GM19452 (cell line): ENCODE measurements around the gene ZNF445.
"Not testable (repeated sequence)": the region's sequence is repeated elsewhere in the genome, so short reads cannot be mapped to it uniquely, and the experiment has no call there.

ENCODE experiments used
- ATAC-seq: cut with Tn5 transposase; IDR thresholded peaks from one replicate; pipeline ENCODE4 v1.9.1; 2021; ENCODE audit not compliant: unreplicated experiment

ZNF445 gene

DNA sequence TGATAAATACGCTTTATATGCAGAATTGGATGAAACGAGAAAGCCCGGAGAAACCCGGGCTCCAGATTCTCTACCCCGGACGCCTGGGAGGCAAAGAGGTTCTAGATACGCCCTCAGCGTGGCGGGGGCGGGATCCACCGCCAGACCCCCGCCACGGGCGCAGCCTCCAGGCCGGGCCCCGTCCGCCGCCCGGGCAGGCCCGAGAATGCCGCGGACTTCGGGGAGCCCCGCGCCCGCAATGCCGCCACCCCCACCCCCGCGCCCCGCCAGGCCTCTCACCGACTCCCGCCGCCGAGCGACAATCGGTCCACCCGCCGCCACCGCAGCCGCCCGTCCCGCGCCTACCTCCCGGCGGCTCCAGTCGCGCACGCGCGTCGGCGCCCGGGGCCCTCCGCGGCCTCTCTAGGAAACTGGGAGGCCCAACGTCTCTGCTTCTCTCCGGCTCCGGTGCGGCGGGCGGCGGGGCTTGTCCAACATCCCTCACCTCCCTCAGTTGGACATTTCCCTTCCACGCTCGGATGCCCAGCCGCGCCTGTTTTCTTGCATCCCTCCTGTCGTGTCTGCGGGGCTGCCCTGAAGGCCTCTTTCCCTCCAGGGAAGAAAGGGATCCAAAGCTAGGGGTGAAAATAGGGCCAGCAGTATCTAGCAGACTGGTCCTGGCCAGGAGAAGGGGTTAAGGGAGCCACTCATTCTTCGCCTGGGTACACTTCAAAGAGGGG lies at the start of gene ZNF445:
Gene ZNF445 (minus strand): TSS at position 359 of the 719 bp plus-strand sequence. CDS start 22,121 bp downstream, outside the sequence.
- peak; percentile 89 for ATAC-seq

DNA sequence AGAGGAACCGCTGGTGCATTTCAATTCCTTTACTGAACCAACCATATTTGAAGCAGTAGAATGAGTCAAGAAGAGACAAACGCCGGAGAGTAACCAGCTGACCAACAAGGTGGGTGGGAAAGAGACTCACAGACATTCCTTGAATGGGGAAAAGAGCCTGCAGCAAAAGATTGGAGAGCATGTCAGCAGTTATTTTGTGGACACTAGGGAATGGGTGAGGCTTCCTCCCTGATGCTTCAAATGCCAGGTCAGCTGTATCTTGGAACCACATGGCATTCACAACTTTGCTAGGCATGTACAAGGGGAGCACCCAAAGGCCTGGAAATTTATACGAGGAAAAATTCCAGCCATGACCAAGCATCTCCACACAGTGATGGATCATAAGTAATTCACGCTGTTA lies 47.6 kb upstream of the ZNF445 start:
- no peak for ATAC-seq

DNA sequence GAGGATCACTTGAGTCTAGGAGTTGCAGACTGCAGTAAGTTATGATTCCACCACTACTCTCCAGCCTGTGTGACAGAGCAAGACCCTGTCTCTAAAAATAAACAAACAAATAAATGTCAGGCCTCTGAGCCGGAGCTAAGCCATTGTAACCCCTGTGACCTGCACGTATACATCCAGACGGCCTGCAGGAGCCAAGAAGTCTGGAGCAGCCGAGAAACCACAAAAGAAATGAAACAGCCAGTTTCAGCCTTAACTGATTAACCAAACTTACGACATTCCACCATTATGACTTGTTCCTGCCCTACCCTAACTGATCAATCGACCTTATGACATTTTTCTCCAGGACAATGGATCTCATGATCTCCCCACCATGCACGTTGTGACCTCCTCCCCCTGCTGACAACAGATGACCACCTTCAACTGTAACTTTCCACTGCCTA lies 45.0 kb upstream of the ZNF445 start:
- ATAC-seq, result no peak

DNA sequence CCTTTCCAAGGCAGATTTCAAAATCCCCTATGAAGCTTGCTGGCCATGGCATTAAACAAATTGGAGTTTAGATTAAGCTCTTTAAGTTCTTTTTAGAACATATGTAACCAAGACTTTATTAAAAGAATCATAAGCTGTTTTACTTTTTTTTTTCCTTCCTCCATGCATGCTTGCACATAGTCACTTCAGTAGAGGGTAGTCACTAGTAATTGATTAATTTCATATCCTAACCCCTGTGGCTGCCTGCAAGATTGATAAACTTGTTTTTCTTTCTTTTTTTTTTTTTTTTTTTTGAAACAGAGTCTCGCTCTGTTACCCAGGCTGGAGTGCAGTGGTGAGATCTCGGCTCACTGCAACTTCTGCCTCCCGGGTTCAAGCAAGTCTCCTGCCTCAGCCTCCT lies 44.3 kb upstream of the ZNF445 start:
- no peak for ATAC-seq

DNA sequence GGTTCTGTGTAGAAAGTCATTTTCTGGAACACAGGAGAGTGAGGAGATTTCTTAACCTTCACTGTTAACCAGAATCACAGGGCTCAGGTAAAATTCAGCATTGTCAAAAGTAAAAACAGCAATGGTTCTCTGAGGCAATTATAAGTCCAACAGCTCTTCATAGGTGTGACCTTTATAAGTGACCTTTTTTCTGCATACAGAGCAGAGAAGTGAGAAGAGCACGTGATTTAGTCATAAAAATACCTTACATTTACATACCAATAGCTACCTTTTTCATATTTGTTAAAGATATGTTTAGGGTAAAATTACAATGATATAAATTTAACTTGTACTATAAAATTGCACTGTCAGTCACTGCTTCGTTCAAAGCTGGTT lies 41.3 kb upstream of the ZNF445 start:
- no peak for ATAC-seq

DNA sequence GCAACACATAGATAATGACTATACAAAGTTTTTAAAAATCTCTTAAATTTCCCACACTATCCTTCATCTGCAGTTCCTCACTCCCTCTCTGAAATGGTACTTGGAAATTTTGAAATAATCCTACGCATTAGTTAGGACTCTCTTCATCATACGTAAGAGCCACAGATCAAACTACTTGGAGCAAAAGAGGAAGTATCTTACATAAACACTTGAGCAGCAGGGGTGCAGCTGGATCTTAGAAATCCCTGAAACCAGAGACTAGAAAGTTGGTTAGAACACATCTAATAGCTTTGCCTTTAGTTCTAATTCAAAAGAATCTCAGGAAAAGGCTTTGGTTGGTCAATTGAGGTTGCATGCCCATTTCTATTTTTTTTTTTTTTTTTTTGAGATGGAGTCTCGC lies 38.8 kb upstream of the ZNF445 start:
- no peak for ATAC-seq

DNA sequence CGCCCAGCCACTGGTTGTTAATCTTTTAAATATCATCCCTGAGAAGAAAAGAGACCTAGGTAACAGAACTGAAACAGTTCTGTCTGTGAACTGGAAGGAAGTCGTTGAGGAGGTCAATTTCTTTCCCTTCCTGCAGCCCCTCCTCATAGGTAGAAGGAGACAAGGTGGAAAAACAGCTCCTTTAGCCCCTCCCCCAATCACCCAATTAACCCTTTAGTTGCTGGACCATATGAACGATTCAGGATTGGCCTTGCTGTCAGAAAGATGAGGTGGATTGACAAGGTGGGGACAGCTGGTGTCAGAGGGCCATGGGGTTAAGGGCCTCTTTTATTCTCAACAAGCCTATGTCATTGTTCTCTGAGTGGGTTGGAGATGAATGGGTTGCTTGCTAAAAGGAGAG lies 36.0 kb upstream of the ZNF445 start:
- no peak for ATAC-seq

DNA sequence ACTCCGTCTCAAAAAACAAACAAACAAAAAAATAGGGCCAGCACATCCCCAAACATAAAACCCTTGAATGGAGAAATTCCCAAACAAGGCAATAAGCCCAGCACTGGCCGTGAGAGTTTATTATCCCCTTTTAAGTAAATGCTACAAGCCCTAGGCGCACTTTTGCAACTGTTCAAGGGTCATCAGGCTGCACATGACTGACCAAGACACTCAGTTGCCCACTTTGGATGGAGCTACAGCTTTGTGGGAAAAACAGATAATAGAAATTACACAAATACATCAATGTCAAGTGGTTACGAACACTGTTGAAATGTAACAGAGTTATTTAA lies 33.7 kb upstream of the ZNF445 start:
- no peak for ATAC-seq

DNA sequence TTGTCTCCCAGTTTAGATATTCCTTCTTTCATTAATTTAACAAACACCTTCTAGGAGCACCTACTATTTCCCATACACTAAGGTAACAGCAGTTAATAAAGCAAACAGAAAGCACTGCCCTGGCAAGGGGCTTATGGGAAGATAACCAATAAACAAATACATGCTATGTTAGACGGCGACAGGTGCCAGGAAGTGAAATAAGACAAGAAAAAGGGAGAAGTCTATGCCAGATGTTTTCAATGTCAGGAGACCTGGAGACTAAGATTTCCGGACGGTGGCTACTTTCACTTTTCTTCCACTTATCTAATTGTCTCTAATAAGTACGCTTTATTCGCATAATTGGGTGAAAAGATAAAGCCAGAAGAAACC lies 32.5 kb upstream of the ZNF445 start:
- ATAC-seq, result no peak

DNA sequence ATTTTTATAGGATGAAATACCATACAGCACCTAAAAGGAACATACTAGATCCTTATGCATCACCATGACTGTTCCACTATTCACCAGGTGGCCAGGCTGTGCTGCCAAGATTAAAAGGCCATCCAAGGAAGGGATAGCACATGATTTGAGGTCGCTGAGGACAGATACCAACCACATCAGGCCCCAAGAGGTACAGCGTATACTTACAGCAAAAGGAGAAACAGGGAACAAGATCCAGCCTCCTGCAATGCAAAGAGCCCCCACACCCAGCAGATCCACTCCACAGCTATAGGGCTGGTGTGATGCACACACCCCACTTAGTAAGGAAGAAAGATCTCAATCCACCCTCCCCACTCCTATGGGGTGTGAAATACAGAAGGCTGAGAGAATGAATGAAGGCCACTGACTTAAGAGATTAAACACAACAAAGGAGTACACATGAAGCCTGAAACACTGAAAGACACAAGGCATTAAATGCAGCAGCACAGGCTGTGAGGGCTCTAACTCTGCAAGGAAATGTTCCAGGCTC lies 32.0 kb upstream of the ZNF445 start:
- no peak for ATAC-seq

DNA sequence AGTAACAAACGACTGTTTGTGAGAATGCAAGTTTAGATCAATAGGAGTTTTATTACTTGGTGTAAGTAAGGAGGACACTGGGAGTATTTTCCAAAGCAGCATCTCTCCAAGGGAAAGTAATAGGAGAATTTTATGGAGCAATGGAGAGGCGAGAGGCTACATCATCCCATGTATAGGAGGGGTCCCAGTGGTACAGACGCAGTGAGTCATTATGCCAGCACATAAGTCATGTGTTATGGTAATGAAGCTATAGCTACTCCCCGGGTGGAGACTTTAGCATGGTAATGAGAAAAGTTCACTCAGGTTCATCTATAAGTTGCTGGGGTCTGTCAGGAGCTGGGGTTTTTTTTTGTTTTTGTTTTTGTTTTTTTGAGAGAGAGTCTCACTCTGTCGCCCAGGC lies 29.5 kb upstream of the ZNF445 start:
- no peak for ATAC-seq

DNA sequence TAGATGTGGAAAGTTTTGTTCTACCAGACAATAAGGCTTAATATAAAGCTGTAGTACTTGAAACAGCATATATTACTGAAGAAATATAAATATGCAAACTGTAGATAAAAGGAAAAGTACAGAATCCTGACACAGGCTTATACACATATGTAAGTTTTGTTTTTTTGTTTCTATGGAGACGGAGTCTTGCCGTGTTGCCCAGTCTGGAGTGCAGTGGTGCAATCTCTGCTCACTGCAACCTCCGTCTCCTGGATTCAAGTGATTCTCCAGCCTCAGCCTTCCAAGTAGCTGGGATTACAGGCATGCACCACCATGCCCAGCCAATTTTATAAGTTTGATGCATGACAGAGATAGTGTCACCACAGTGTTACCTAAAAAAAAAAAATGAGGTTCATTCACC lies 29.1 kb upstream of the ZNF445 start:
- ATAC-seq, result no peak

DNA sequence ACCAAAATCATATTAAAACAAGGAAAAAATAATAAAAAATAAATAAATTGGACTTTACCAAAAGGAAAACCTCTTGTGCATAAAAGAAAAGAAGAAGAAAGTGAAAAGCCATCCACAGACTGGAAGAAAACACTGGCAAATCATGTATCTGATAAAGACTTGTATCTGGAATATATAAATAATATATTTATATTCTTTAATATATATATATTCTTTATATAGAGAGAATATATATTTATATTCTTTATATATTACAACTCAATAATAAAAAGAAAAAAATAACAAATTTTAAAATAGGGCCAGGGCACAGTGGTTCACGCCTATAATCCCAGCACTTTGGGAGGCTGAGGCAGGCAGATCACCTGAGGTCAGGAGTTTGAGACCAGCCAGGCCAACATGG lies 27.1 kb upstream of the ZNF445 start:
- no peak for ATAC-seq

DNA sequence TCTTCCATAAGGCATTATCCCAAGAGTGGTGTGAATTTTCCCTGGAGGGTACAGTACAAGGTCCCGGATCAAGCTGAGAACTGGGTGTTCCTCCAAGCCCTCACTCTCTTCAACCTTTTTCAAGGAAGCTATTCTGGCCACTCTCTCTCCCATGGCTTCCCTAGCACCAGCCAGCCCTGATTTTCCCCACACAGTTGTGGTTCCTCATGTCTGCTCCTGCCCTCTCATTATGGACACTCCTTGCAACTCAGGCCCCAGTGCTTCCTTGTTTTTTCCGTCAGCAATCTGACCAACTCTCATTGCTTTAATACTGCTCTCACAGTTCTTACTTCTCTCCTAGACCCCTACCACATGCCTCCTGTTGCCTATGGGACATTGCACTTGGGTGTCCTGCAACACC lies 25.7 kb upstream of the ZNF445 start:
- not testable (repeated sequence) for ATAC-seq

DNA sequence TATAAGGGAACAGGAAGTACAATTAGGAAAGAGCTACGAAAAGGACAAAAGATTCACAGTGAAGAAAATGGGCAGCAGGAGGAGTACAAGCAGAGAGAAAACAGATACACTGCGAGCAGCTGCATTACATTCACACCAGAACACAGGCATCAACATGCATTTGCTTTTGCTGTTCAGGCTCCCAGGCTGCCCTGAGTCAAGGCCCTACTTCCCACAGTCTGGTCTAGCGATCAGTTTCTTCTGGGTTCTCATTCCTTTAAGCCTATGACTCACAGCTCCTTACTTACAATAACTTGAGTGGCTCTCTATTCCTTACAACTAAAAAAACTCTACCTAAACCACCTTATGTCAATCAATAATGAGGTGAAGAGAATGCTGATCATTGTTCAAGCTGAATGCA lies 24.5 kb upstream of the ZNF445 start:
- ATAC-seq, result no peak

DNA sequence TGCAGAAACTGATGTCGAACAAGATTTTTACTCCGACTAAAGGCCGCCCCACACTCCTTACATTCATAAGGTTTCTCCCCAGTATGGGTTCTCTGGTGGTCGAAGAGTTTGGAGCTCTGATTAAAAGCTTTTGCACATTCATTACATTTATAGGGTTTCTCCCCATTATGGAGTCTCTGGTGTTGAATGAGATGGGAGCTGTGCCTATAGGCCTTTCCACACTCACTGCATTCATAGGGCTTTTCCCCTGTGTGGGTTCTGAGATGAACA lies 22.4 kb upstream of the ZNF445 start:
- not testable (repeated sequence) for ATAC-seq

DNA sequence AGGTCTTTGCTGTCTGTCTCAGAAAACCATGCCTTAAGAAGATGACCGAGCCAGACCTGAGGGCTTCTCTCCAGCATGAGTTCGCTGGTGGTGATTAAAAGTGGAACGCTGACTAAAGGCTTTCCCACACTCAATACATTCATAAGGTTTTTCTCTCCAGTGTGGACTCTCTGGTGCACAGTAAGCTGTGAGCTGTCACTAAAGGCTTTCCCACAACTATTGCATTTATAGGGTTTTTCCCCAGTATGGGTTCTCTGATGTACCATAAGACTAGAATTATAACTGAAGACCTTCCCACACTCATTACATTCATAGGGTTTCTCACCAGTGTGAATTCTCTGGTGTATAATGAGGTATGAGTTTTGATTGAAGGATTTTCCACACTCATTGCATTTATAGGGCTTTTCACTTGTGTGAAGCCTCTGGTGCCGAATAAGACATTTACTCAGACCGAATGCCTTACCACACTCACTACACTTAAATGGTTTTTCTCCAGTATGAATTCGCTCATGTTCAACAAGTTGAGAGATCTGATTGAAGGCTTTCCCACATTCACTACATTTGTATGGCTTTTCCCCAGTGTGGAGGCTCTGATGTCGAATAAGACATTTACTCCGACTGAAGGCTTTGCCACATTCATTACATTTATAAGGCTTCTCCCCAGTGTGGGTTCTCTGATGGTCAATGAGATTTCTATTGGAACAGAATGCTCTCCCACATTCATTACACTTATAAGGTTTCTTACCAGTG lies 21.9 kb upstream of the ZNF445 start:
- ATAC-seq, result no peak

DNA sequence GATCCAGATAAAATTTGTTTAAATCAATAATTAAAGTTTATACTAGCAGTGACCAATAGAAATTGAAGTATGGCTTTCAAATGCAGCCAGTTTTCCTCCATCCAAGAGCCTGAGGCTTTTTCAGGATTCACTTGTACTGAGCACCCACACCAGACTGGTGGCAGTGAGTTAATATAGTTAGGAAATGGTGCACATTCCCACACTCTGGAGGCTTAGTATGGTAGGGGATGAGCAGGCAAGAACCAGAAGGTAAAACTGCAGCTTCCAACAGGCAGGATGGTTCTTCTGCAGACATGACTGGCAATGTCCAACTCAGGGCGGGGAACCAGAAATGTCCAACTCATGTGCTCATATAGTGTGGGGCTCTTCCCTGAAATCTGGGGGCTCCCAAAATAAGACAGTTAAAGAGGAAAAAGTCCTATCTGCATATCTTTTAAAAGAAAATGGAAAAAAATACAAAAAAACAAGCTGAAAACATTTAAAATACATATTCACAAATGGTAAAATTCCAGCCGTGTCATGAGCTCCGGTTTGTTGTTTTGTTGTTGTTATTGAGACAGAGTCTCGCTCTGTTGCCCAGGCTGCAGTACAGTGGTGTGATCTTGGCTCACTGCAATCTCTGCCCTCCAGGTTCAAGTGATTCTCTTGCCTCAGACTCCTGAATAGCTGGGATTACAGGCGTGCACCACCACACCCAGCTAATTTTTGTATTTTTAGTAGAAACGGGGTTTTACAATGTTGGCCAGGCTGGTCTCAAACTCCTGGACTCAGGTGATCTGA lies 18.4 kb upstream of the ZNF445 start:
- no peak for ATAC-seq

DNA sequence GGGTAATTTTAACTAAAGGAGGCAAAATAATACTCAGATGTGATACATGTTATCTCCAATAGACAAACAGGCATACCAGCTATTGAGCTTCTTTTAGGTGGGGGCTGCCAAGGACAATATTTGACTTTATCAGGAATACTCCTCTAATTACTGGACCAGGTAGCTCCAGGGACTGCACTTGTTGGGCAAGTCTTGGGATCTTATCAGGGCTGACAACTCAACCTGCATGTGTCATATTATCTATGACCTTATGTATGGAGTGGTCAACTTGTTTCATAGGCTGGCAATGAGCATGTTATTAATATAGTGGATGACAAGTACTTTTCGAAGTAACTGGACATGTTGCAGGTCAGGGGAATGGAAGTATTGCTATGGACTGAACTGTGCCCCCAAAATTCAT lies 15.0 kb upstream of the ZNF445 start:
- ATAC-seq, result no peak

DNA sequence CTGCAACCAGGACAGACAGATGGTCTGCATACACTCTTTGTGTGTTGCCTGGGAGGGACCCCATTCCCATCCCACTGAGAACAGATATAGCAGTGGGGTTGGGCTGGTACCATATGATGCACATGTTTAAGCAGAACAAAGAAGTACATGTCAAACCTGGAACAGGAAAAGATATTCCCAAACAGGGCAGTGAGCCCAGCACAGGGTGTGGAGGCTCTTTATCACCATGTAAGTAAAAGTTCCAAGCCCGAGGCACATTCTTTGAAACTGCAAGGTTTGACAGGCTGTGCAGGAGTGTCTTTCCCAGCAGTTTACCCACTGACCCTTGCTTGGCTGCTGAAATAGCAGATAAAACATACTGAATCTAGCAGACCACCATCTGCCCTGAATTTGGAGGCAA lies 5.3 kb upstream of the ZNF445 start:
- ATAC-seq, result no peak

DNA sequence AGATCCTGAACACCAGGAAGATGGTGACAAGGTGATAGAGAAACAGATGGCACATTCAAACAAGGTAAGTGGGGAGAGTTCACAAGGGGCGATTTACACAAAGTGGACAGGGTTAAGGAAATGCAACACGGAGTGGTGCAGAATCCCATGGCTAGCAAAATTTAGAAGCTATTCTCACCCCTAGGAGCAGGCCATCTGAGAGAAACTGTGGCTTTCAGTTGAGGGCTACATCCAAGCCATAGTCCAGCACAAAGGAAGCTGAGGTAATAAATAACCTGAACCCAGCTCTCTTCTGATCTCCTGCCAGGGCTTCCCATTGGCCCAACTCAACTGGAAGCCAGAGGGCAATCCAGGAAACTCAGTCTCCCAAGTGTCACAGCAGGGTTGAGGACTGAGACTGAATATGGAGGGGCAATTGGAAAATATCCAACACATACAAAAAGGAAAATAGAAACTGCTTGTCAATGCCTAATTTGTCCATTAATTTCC lies 1.2 kb upstream of the ZNF445 start:
- no peak for ATAC-seq

DNA sequence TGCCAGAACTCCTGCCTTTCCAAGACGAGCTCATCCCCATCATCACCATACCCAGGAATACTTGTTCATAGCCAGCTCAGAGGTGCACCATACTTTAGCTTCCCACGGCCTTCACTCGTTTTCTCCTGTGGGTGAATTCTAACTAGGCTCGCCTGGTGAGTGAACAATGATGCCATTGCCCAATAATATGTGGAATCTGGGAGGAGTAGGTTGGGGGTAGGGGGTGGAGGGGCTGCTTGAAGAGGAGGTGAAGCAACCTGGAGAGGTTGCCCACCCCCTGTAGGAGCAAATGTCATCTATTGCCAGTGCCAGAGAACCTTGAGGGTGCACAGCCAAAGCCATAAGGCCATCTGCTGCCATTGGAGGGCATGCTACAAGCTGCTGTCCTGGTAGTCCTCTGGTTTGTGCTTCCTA lies 592 bp upstream of the ZNF445 start:
- no peak for ATAC-seq
